ENCODE results near the gene TBC1D16. TPM values are rescaled to one million over a fixed set of nuclear protein-coding genes. Genes with fewer than 3 reads are reported as not detected.

The TBC1D16 gene
- polyA plus RNA-seq, 2 donors: 2.4 to 3.8 TPM

DNA sequence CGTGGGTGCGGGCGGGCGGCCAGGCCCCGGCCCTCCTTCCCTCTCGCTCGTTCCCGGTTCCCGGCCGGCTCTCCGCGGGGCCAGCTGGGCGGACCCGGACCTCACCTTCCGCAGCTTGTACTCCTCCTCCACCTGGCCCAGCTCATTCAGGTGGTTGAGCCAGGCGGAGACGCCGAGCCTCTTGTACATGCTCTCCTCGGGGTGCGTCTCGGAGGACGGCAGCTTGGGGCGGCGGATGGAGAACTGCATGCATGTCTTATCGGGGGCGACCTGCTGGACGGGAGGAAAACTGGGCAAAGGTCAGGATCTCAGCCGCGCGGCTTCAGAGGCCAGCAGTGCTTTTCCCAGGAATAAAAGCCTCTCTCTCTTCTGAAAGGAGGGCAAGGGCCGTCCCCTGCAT lies 85.4 kb downstream of the TBC1D16 start:
- Histone ChIP-seq H3K4me1 (ENCODE audit: control insufficient read depth in 2 of 2, insufficient read depth in 2 of 2, low read length in 1 of 2) (peaks cover 2 to 8% of the 10 kb centered on the region in 2 donors), H3K36me3 (ENCODE audit: control insufficient read depth in 2 of 2, insufficient read depth in 2 of 2, low read length in 1 of 2) (peaks cover 0 to 13% of the 10 kb centered on the region in 2 donors), H3K27me3 (ENCODE audit: control insufficient read depth in 1 of 2, insufficient read depth in 2 of 2, low read length in 2 of 2) (no peaks in the 10 kb centered on the region), H3K4me3 (ENCODE audit: low read depth in 1 of 2, low read length in 2 of 2) (no peak overlapping the region), H3K27ac (ENCODE audit: low read depth in 2 of 2, low read length in 1 of 2) (no peak overlapping the region), H3K9me3 (ENCODE audit: control insufficient read depth in 2 of 2, insufficient read depth in 1 of 2, low read depth in 1 of 2, low read length in 1 of 2) (no peaks in the 10 kb centered on the region)
- WGBS, 2 donors: 72 to 93% methylated on average over 31 of the region's 31 CpGs

GRCh38 chr17:79949656-79950209 lies 85.9 kb downstream of the TBC1D16 start:
- H3K27ac ChIP-seq (ENCODE audit: low read depth in 2 of 2, low read length in 1 of 2): no peak overlapping the region
- WGBS, 2 donors: 90 to 91% methylated on average over 27 of the region's 27 CpGs
- peaks cover 0 to 16% of the 10 kb centered on the region in 2 donors for H3K36me3 ChIP-seq (ENCODE audit: control insufficient read depth in 2 of 2, insufficient read depth in 2 of 2, low read length in 1 of 2)
- H3K4me3 ChIP-seq (ENCODE audit: low read depth in 1 of 2, low read length in 2 of 2): no peak overlapping the region
- H3K4me1 ChIP-seq (ENCODE audit: control insufficient read depth in 2 of 2, insufficient read depth in 2 of 2, low read length in 1 of 2): peaks cover 2 to 10% of the 10 kb centered on the region in 2 donors
- H3K27me3 ChIP-seq (ENCODE audit: control insufficient read depth in 1 of 2, insufficient read depth in 2 of 2, low read length in 2 of 2): no peaks in the 10 kb centered on the region
- H3K9me3 ChIP-seq (ENCODE audit: control insufficient read depth in 2 of 2, insufficient read depth in 1 of 2, low read depth in 1 of 2, low read length in 1 of 2): no peaks in the 10 kb centered on the region

GRCh38 chr17:79948945-79949655 lies 86.6 kb downstream of the TBC1D16 start:
- WGBS, 2 donors: 91 to 93% methylated on average over 29 of the region's 29 CpGs

GRCh38 chr17:79948406-79948944 lies 87.2 kb downstream of the TBC1D16 start:
- H3K36me3 ChIP-seq (ENCODE audit: control insufficient read depth in 2 of 2, insufficient read depth in 2 of 2, low read length in 1 of 2): peaks cover 0 to 22% of the 10 kb centered on the region in 2 donors
- H3K27ac ChIP-seq (ENCODE audit: low read depth in 2 of 2, low read length in 1 of 2): no peak overlapping the region
- H3K4me3 ChIP-seq (ENCODE audit: low read depth in 1 of 2, low read length in 2 of 2): no peak overlapping the region
- H3K27me3 ChIP-seq (ENCODE audit: control insufficient read depth in 1 of 2, insufficient read depth in 2 of 2, low read length in 2 of 2): no peaks in the 10 kb centered on the region
- 93 to 98% methylated on average over 10 of the region's 10 CpGs for WGBS, 2 donors
- peaks cover 2 to 11% of the 10 kb centered on the region in 2 donors for H3K4me1 ChIP-seq (ENCODE audit: control insufficient read depth in 2 of 2, insufficient read depth in 2 of 2, low read length in 1 of 2)
- H3K9me3 ChIP-seq (ENCODE audit: control insufficient read depth in 2 of 2, insufficient read depth in 1 of 2, low read depth in 1 of 2, low read length in 1 of 2): no peaks in the 10 kb centered on the region

More at GRCh38 chr17:79948945-79949655, 86.6 kb downstream of the TBC1D16 start:
- no peak overlapping the region for H3K4me3 ChIP-seq (ENCODE audit: low read depth in 1 of 2, low read length in 2 of 2)
- peaks cover 0 to 22% of the 10 kb centered on the region in 2 donors for H3K36me3 ChIP-seq (ENCODE audit: control insufficient read depth in 2 of 2, insufficient read depth in 2 of 2, low read length in 1 of 2)
- H3K27ac ChIP-seq (ENCODE audit: low read depth in 2 of 2, low read length in 1 of 2): no peak overlapping the region
- H3K9me3 ChIP-seq (ENCODE audit: control insufficient read depth in 2 of 2, insufficient read depth in 1 of 2, low read depth in 1 of 2, low read length in 1 of 2): no peaks in the 10 kb centered on the region
- H3K4me1 ChIP-seq (ENCODE audit: control insufficient read depth in 2 of 2, insufficient read depth in 2 of 2, low read length in 1 of 2): peaks cover 2 to 11% of the 10 kb centered on the region in 2 donors
- no peaks in the 10 kb centered on the region for H3K27me3 ChIP-seq (ENCODE audit: control insufficient read depth in 1 of 2, insufficient read depth in 2 of 2, low read length in 2 of 2)

- Histone ChIP-seq H3K4me3 (ENCODE audit: low read depth in 1 of 2, low read length in 2 of 2) (no peak overlapping the region), H3K4me1 (ENCODE audit: control insufficient read depth in 2 of 2, insufficient read depth in 2 of 2, low read length in 1 of 2) (peaks cover 2 to 11% of the 10 kb centered on the region in 2 donors), H3K36me3 (ENCODE audit: control insufficient read depth in 2 of 2, insufficient read depth in 2 of 2, low read length in 1 of 2) (peaks cover 0 to 22% of the 10 kb centered on the region in 2 donors), H3K9me3 (ENCODE audit: control insufficient read depth in 2 of 2, insufficient read depth in 1 of 2, low read depth in 1 of 2, low read length in 1 of 2) (no peaks in the 10 kb centered on the region), H3K27ac (ENCODE audit: low read depth in 2 of 2, low read length in 1 of 2) (no peak overlapping the region), H3K27me3 (ENCODE audit: control insufficient read depth in 1 of 2, insufficient read depth in 2 of 2, low read length in 2 of 2) (no peaks in the 10 kb centered on the region)
- 64 to 83% methylated on average over 31 of the region's 31 CpGs for WGBS, 2 donors
Measured at GRCh38 chr17:79947351-79948031, 88.2 kb downstream of the TBC1D16 start.

DNA sequence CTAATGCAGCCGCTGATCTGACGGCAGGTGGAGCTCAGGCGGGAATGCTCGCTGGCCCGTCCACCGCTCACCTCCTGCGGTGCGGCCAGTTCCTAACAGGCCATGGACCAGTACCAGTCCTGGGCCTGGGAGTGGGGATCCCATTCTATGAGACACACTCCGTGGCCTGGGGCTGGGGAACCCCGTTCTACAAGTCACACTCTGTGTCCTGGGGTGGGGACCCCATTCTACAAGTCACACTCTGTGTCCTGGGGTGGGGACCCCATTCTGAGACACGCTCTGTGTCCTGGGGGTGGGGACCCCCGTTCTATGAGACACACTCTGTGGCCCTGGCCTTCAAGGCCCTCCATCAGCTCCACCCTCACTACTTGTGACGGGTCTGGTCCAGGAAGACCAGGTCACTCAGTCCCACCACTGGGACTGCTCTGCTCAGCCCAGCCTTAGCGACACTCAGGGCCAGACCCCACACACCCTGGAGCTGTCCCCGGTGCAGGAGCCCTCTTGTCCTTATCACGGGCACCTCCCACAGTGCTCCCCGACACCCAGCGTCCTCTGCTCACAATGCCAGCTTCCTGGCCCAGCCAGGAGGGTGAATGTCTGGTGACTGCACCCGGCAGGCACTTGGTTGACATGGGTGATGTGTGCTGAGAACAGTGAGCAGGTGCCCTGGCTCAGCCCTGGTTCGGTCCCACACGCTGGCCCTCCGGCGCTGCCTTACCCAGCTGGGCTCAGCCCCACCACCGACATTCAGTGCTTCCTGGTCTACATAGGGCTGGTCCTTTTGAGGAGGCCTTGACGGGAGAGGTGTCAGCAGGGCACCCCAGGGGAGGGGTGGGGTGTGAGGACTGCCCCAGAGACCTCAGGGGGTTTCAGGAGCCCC lies 89.1 kb downstream of the TBC1D16 start:
- 92 to 93% methylated on average over 25 of the region's 25 CpGs for WGBS, 2 donors
- no peaks in the 10 kb centered on the region for H3K9me3 ChIP-seq (ENCODE audit: control insufficient read depth in 2 of 2, insufficient read depth in 1 of 2, low read depth in 1 of 2, low read length in 1 of 2)
- H3K27ac ChIP-seq (ENCODE audit: low read depth in 2 of 2, low read length in 1 of 2): no peak overlapping the region
- H3K4me1 ChIP-seq (ENCODE audit: control insufficient read depth in 2 of 2, insufficient read depth in 2 of 2, low read length in 1 of 2): peaks cover 2 to 11% of the 10 kb centered on the region in 2 donors
- peaks cover 0 to 23% of the 10 kb centered on the region in 2 donors for H3K36me3 ChIP-seq (ENCODE audit: control insufficient read depth in 2 of 2, insufficient read depth in 2 of 2, low read length in 1 of 2)
- H3K4me3 ChIP-seq (ENCODE audit: low read depth in 1 of 2, low read length in 2 of 2): no peak overlapping the region
- H3K27me3 ChIP-seq (ENCODE audit: control insufficient read depth in 1 of 2, insufficient read depth in 2 of 2, low read length in 2 of 2): no peaks in the 10 kb centered on the region

DNA sequence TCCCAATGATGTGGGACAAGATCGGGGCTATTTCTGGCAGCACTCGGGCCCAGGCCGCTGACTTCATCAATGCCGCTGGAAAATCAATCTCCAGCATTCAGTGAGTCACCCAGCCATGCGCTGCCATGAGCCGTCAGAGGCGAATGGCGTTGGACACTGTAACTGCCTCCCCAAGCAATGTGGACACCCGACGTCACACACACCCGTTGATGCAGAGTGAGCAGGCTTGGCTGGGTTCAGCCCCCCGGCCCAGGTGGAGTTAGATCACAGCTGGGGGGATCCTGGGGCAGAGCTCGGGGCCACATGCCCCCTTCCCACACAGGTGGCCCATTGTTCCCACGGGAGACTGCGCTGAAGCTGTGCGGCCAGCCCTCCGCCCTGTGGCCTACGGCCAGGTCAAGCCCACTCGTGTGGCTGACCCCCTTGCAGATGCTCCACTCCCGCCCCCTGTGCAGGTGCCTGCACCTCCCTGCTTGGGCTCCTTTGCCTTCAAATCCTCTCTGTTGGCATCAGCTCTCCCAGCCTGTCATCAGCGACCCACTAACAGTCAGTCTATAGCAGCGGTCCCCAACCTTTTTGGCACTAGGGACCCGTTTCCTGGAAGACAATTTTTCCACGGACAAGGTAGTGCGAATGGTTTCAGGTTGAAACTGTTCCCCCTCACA lies 89.9 kb downstream of the TBC1D16 start:
- 93 to 94% methylated on average over 23 to 25 of the region's 25 CpGs for WGBS, 2 donors
- no peaks in the 10 kb centered on the region for H3K9me3 ChIP-seq (ENCODE audit: control insufficient read depth in 2 of 2, insufficient read depth in 1 of 2, low read depth in 1 of 2, low read length in 1 of 2)
- no peaks in the 10 kb centered on the region for H3K27me3 ChIP-seq (ENCODE audit: control insufficient read depth in 1 of 2, insufficient read depth in 2 of 2, low read length in 2 of 2)
- H3K36me3 ChIP-seq (ENCODE audit: control insufficient read depth in 2 of 2, insufficient read depth in 2 of 2, low read length in 1 of 2): peaks cover 0 to 28% of the 10 kb centered on the region in 2 donors
- no peak overlapping the region for H3K27ac ChIP-seq (ENCODE audit: low read depth in 2 of 2, low read length in 1 of 2)
- no peak overlapping the region for H3K4me3 ChIP-seq (ENCODE audit: low read depth in 1 of 2, low read length in 2 of 2)
- H3K4me1 ChIP-seq (ENCODE audit: control insufficient read depth in 2 of 2, insufficient read depth in 2 of 2, low read length in 1 of 2): peaks cover 0 to 11% of the 10 kb centered on the region in 2 donors

DNA sequence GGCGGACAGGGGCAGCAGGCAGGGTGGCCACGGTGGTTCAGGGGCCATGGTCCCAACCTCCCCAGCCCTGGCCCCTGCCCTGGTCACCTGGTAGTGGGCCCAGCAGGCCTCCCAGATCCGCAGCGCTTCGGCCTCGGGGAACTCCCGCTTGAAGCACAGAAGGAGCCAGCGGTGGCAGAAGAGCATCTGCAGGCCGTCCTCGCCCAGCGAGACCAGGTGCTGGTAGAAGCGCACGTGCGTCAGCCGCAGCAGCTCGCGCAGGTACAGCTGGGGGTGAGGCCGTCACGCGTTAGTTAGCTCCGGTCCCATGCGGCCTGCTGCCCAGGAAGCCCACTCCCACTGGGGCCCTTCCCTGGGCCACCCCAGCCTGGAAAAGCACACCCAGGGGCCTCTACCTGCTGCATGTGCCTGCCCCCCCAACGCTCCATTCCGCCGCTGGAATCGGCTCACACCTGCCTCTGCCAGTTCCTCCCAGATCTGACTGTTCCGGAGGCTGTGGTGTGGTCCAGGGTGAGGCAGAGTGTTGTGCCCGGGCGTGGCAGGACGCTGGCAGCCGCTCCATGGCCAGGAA lies 90.8 kb downstream of the TBC1D16 start:
- Histone ChIP-seq H3K4me3 (ENCODE audit: low read depth in 1 of 2, low read length in 2 of 2) (no peak overlapping the region), H3K4me1 (ENCODE audit: control insufficient read depth in 2 of 2, insufficient read depth in 2 of 2, low read length in 1 of 2) (peaks cover 0 to 11% of the 10 kb centered on the region in 2 donors), H3K9me3 (ENCODE audit: control insufficient read depth in 2 of 2, insufficient read depth in 1 of 2, low read depth in 1 of 2, low read length in 1 of 2) (no peaks in the 10 kb centered on the region), H3K36me3 (ENCODE audit: control insufficient read depth in 2 of 2, insufficient read depth in 2 of 2, low read length in 1 of 2) (peaks cover 3 to 29% of the 10 kb centered on the region in 2 donors), H3K27ac (ENCODE audit: low read depth in 2 of 2, low read length in 1 of 2) (no peak overlapping the region), H3K27me3 (ENCODE audit: control insufficient read depth in 1 of 2, insufficient read depth in 2 of 2, low read length in 2 of 2) (no peaks in the 10 kb centered on the region)
- 92 to 94% methylated on average over 30 to 31 of the region's 31 CpGs for WGBS, 2 donors

All from esophagus (tissue), 2 donors.